Endodermal cell (in vitro differentiated cells): ENCODE data around the gene ZNF629. TPM values are rescaled to one million over a fixed set of nuclear protein-coding genes. Genes with fewer than 3 reads are reported as not detected.
A peak's percentile ranks its signal among the peaks of the same experiment; 100 is the strongest.
"Not testable (repeated sequence)": the region's sequence is repeated elsewhere in the genome, so short reads cannot be mapped to it uniquely, and the experiment has no call there.

Source experiments
- DNase-seq: peaks from one replicate; pipeline ENCODE4 v3.0.0-alpha.2; 2017
- H3K27ac ChIP-seq: 2 replicates; pipeline ENCODE4 v1.5.1; 2013; ENCODE audit warnings: mild to moderate bottlenecking, low read depth, low read length, moderate library complexity
- H3K27me3 ChIP-seq: 2 replicates; pipeline ENCODE4 v1.6.1; 2013; ENCODE audit warnings: mild to moderate bottlenecking, low read length, moderate library complexity; ENCODE audit not compliant: insufficient read depth, control insufficient read depth, poor library complexity, severe bottlenecking
- H3K36me3 ChIP-seq: 2 replicates; pipeline ENCODE4 v1.7.0; 2013; ENCODE audit warnings: mild to moderate bottlenecking, low read length, moderate library complexity; ENCODE audit not compliant: control insufficient read depth, insufficient read depth
- H3K4me1 ChIP-seq: one replicate; pipeline ENCODE4 v1.7.0; 2013; ENCODE audit warnings: low read length; ENCODE audit not compliant: control insufficient read depth, insufficient read depth
- H3K4me3 ChIP-seq: 2 replicates; pipeline ENCODE4 v1.5.1; 2013; ENCODE audit warnings: mild to moderate bottlenecking, low read length, moderate library complexity
- H3K9ac ChIP-seq: 2 replicates; pipeline ENCODE4 v1.6.1; 2013; ENCODE audit warnings: mild to moderate bottlenecking, low read length, moderate library complexity; ENCODE audit not compliant: poor library complexity, severe bottlenecking; ENCODE audit errors: extremely low read depth
- H3K9me3 ChIP-seq: 2 replicates; pipeline ENCODE4 v1.6.1; 2013; ENCODE audit warnings: mild to moderate bottlenecking, low read length, moderate library complexity; ENCODE audit not compliant: control insufficient read depth
- H3K27ac Mint-ChIP-seq: 2 replicates; pipeline ENCODE4 v1.8.0; 2020; ENCODE audit warnings: mixed read lengths
- H3K27me3 Mint-ChIP-seq: 2 replicates; pipeline ENCODE4 v1.8.0; 2021; ENCODE audit warnings: mild to moderate bottlenecking, mixed read lengths; ENCODE audit not compliant: insufficient read depth
- H3K36me3 Mint-ChIP-seq: 2 replicates; pipeline ENCODE4 v1.8.0; 2020; ENCODE audit warnings: low read depth, mixed read lengths
- H3K4me1 Mint-ChIP-seq: 2 replicates; pipeline ENCODE4 v1.8.0; 2020; ENCODE audit warnings: mixed read lengths
- H3K4me3 Mint-ChIP-seq: 2 replicates; pipeline ENCODE4 v1.8.0; 2020; ENCODE audit warnings: mild to moderate bottlenecking, moderate library complexity, mixed read lengths
- H3K9me3 Mint-ChIP-seq: 2 replicates; pipeline ENCODE4 v1.8.0; 2020; ENCODE audit warnings: mild to moderate bottlenecking, mixed read lengths
- CTCF ChIP-seq: fragments of 200-600 bp; sonication (generic); conservative IDR thresholded peaks from 2 replicates; pipeline ENCODE4 v1.5.0; 2021; ENCODE audit warnings: antibody characterized with exemption, mild to moderate bottlenecking
- WGBS, 2 experiments: methylation state at CpG; one replicate each; pipeline versions ENCODE4 v1.1.5 to v1.1.7; 2013; ENCODE audit warnings: missing lambda C conversion rate in 2 of 2, mixed read lengths in 1 of 2; ENCODE audit not compliant: insufficient coverage in 1 of 2, insufficient read length in 1 of 2; 5-methylcytosine and 5-hydroxymethylcytosine counted together
- total RNA-seq, 2 donors: library from RNA; stranded (reverse); fragmentation: NEBNext Ultra II Directional in 1 of 2; extraction: Animal tissue kit (Norgen Biotek cat#: 25700) in 1 of 2; gene quantifications; 2 replicates in 1 of 2; 3 replicates in 1 of 2; pipeline ENCODE4 v1.2.1, GENCODE V29; 2021

Gene ZNF629
- total RNA-seq, 2 donors from 2014 or later, result 31.8 to 33.3 TPM

- DNase-seq, result no peak
- no peaks in the 10 kb centered on the region for H3K27me3 ChIP-seq
- H3K4me3 ChIP-seq, result no peak overlapping the region
- TF ChIP-seq CTCF, result peak; percentile 58
- H3K4me3 Mint-ChIP-seq, result no peak overlapping the region
- WGBS, 2 experiments, result 82 to 85% methylated on average over 13 to 15 of the region's 15 CpGs
- no peaks in the 10 kb centered on the region for H3K9me3 Mint-ChIP-seq
- no peak overlapping the region for H3K27ac Mint-ChIP-seq
- H3K9me3 ChIP-seq, result no peaks in the 10 kb centered on the region
- peaks cover 12% of the 10 kb centered on the region for H3K36me3 ChIP-seq
- peaks cover 7% of the 10 kb centered on the region for H3K4me1 Mint-ChIP-seq
- H3K4me1 ChIP-seq, result no peaks in the 10 kb centered on the region
- H3K36me3 Mint-ChIP-seq, result peaks cover 8% of the 10 kb centered on the region
- no peak overlapping the region for H3K27ac ChIP-seq
- H3K9ac ChIP-seq, result peak overlapping the region; percentile 20
- peaks cover 52% of the 10 kb centered on the region for H3K27me3 Mint-ChIP-seq
These were observed 42.4 kb upstream of the ZNF629 start for GRCh38 chr16:30829130-30830071.

- Histone ChIP-seq H3K9ac (no peak overlapping the region), H3K27me3 (no peaks in the 10 kb centered on the region), H3K9me3 (no peaks in the 10 kb centered on the region), H3K4me3 (no peak overlapping the region), H3K36me3 (no peaks in the 10 kb centered on the region), H3K27ac (no peak overlapping the region), H3K4me1 (no peaks in the 10 kb centered on the region)
- WGBS, 2 experiments, result 92 to 96% methylated on average over 10 to 17 of the region's 17 CpGs
- H3K27me3 Mint-ChIP-seq, result peaks cover 19% of the 10 kb centered on the region
- peaks cover 5% of the 10 kb centered on the region for H3K9me3 Mint-ChIP-seq
- DNase-seq, result no peak
- H3K36me3 Mint-ChIP-seq, result peaks cover 3% of the 10 kb centered on the region
- no peak overlapping the region for H3K4me3 Mint-ChIP-seq
- TF ChIP-seq CTCF, result no peak
- no peak overlapping the region for H3K27ac Mint-ChIP-seq
- no peaks in the 10 kb centered on the region for H3K4me1 Mint-ChIP-seq
These were observed 34.9 kb upstream of the ZNF629 start for GRCh38 chr16:30821891-30822290.

- H3K4me1 ChIP-seq, H3K9me3 ChIP-seq, H3K36me3 ChIP-seq, H3K4me1 Mint-ChIP-seq, H3K36me3 Mint-ChIP-seq, H3K4me3 ChIP-seq, H3K9ac ChIP-seq, H3K9me3 Mint-ChIP-seq, H3K27me3 ChIP-seq, H3K27ac Mint-ChIP-seq, H3K27ac ChIP-seq, H3K4me3 Mint-ChIP-seq, DNase-seq: not testable (repeated sequence)
- peaks cover 16% of the 10 kb centered on the region for H3K27me3 Mint-ChIP-seq
- 83 to 88% methylated on average over 7 to 9 of the region's 9 CpGs for WGBS, 2 experiments
These were observed 34.4 kb upstream of the ZNF629 start for GRCh38 chr16:30821441-30821840.
